ENCODE results near the gene CCDC91.
A peak's percentile ranks its signal among the peaks of the same experiment; 100 is the strongest.

The CCDC91 gene

GRCh38 chr12:28235015-28235414 lies 44.8 kb downstream of the CCDC91 start:
- H3K79me2 ChIP-seq (ENCODE audit: control insufficient read depth, insufficient read depth, low read length, poor library complexity) = no peaks in the 10 kb centered on the region
- DNase-seq = no peak
- H3K36me3 ChIP-seq (ENCODE audit: control insufficient read depth in 1 of 2, insufficient read depth in 2 of 2, low read length in 2 of 2) = peaks cover 0 to 2% of the 10 kb centered on the region in 2 experiments
- no peaks in the 10 kb centered on the region for H3K4me1 ChIP-seq (ENCODE audit: control insufficient read depth in 1 of 2, insufficient read depth in 2 of 2, low read length in 2 of 2)
- H3K14ac ChIP-seq (ENCODE audit: low read length) = no peak overlapping the region
- WGBS (ENCODE audit: extremely low coverage, insufficient coverage, insufficient read length) = no CpG with 5 or more reads among the region's 1 CpG
- H3K9ac ChIP-seq (ENCODE audit: low read length) = no peak overlapping the region
- no peak overlapping the region for H3K23ac ChIP-seq (ENCODE audit: low read length)
- H3K9me3 ChIP-seq (ENCODE audit: insufficient read depth, low read depth, low read length) = no peaks in the 10 kb centered on the region
- no peak overlapping the region for H3K18ac ChIP-seq (ENCODE audit: low read length)
- no peak overlapping the region for H2BK5ac ChIP-seq (ENCODE audit: low read depth, low read length, poor library complexity)
- no peak overlapping the region for H3K4me3 ChIP-seq (ENCODE audit: low read depth, low read length)
- no peak overlapping the region for H2BK12ac ChIP-seq (ENCODE audit: low read length)
- H2AK5ac ChIP-seq (ENCODE audit: low read length) = no peak overlapping the region
- H4K8ac ChIP-seq (ENCODE audit: low read depth, low read length) = no peak overlapping the region
- no peak overlapping the region for H2BK120ac ChIP-seq (ENCODE audit: insufficient read depth, low read length, poor library complexity)
- H4K91ac ChIP-seq (ENCODE audit: low read depth, low read length) = no peak overlapping the region
- no peak overlapping the region for H3K4me2 ChIP-seq (ENCODE audit: low read length)
- no peak overlapping the region for H2AFZ ChIP-seq (ENCODE audit: insufficient read depth, low read length, poor library complexity)
- no peak overlapping the region for H3K4ac ChIP-seq (ENCODE audit: low read depth, low read length)
- no peak overlapping the region for H3K27ac ChIP-seq (ENCODE audit: low read depth, low read length)
- no peaks in the 10 kb centered on the region for H3K27me3 ChIP-seq (ENCODE audit: insufficient read depth, low read length)
- no peaks in the 10 kb centered on the region for H3K79me1 ChIP-seq (ENCODE audit: low read length)
- H4K12ac ChIP-seq (ENCODE audit: low read depth, low read length) = no peak overlapping the region

DNA sequence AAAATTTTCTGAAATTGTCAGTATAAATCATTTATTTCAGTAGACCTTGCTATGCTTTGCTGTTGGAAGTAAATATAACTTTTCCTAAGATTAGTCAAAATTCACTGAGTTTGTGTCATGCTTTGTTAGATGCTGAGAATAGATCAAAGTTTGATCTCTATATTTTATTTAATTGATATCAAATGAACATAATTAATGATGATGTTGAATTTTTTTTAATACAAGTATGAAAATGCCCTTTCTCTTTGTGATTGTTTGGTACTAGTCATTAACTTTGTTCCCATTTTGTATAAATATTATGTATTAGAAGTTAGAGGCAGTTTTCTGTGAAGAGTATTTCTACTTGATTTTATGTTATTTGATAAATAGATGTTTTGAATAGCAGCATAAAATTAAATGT lies 45.7 kb downstream of the CCDC91 start:
- H3K36me3 ChIP-seq (ENCODE audit: control insufficient read depth in 1 of 2, insufficient read depth in 2 of 2, low read length in 2 of 2) = no peaks in the 10 kb centered on the region
- no peaks in the 10 kb centered on the region for H3K9me3 ChIP-seq (ENCODE audit: insufficient read depth, low read depth, low read length)
- H3K4me1 ChIP-seq (ENCODE audit: control insufficient read depth in 1 of 2, insufficient read depth in 2 of 2, low read length in 2 of 2) = no peaks in the 10 kb centered on the region
- no peaks in the 10 kb centered on the region for H3K79me1 ChIP-seq (ENCODE audit: low read length)
- H3K23ac ChIP-seq (ENCODE audit: low read length) = no peak overlapping the region
- no peak overlapping the region for H2AFZ ChIP-seq (ENCODE audit: insufficient read depth, low read length, poor library complexity)
- no peak overlapping the region for H3K14ac ChIP-seq (ENCODE audit: low read length)
- no peak for DNase-seq
- no peak overlapping the region for H2BK12ac ChIP-seq (ENCODE audit: low read length)
- no peak overlapping the region for H2BK5ac ChIP-seq (ENCODE audit: low read depth, low read length, poor library complexity)
- no peak overlapping the region for H4K8ac ChIP-seq (ENCODE audit: low read depth, low read length)
- no peak overlapping the region for H2AK5ac ChIP-seq (ENCODE audit: low read length)
- no peak overlapping the region for H4K12ac ChIP-seq (ENCODE audit: low read depth, low read length)
- no peak overlapping the region for H3K4me2 ChIP-seq (ENCODE audit: low read length)
- no peak overlapping the region for H3K27ac ChIP-seq (ENCODE audit: low read depth, low read length)
- H3K27me3 ChIP-seq (ENCODE audit: insufficient read depth, low read length) = no peaks in the 10 kb centered on the region
- no peak overlapping the region for H3K9ac ChIP-seq (ENCODE audit: low read length)
- no peak overlapping the region for H3K4me3 ChIP-seq (ENCODE audit: low read depth, low read length)
- no peak overlapping the region for H4K91ac ChIP-seq (ENCODE audit: low read depth, low read length)
- H3K79me2 ChIP-seq (ENCODE audit: control insufficient read depth, insufficient read depth, low read length, poor library complexity) = no peaks in the 10 kb centered on the region
- H3K4ac ChIP-seq (ENCODE audit: low read depth, low read length) = no peak overlapping the region
- no peak overlapping the region for H3K18ac ChIP-seq (ENCODE audit: low read length)
- H2BK120ac ChIP-seq (ENCODE audit: insufficient read depth, low read length, poor library complexity) = no peak overlapping the region

DNA sequence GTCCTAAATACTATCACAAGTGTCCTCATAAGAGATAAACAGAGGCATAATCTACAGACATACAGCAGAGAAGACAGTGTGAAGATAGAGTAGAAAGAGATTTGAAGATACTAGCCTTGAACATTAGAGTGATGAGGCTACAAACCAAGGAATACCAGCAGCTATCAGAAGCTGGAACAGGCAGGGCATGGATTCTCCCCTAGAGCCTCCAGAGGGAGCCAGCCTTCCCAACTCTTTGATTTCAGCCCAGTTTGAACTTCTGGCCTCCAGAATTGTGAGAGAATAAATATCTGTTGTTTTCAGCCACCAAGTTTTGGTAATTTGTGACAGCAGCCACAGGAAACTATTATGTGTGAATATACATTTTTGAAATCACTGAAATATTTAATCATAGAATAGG lies 47.2 kb downstream of the CCDC91 start:
- H3K9ac ChIP-seq (ENCODE audit: low read length) = no peak overlapping the region
- no peak overlapping the region for H4K12ac ChIP-seq (ENCODE audit: low read depth, low read length)
- H2BK5ac ChIP-seq (ENCODE audit: low read depth, low read length, poor library complexity) = no peak overlapping the region
- H3K79me2 ChIP-seq (ENCODE audit: control insufficient read depth, insufficient read depth, low read length, poor library complexity) = peaks cover 2% of the 10 kb centered on the region
- DNase-seq = peak; percentile 9 to 39
- no peak overlapping the region for H3K4me2 ChIP-seq (ENCODE audit: low read length)
- H3K9me3 ChIP-seq (ENCODE audit: insufficient read depth, low read depth, low read length) = no peaks in the 10 kb centered on the region
- H3K36me3 ChIP-seq (ENCODE audit: control insufficient read depth in 1 of 2, insufficient read depth in 2 of 2, low read length in 2 of 2) = no peaks in the 10 kb centered on the region
- H2AFZ ChIP-seq (ENCODE audit: insufficient read depth, low read length, poor library complexity) = no peak overlapping the region
- H3K4me1 ChIP-seq (ENCODE audit: control insufficient read depth in 1 of 2, insufficient read depth in 2 of 2, low read length in 2 of 2) = peaks cover 0 to 1% of the 10 kb centered on the region in 2 experiments
- H3K4ac ChIP-seq (ENCODE audit: low read depth, low read length) = no peak overlapping the region
- H3K79me1 ChIP-seq (ENCODE audit: low read length) = no peaks in the 10 kb centered on the region
- H2AK5ac ChIP-seq (ENCODE audit: low read length) = no peak overlapping the region
- no peak overlapping the region for H2BK120ac ChIP-seq (ENCODE audit: insufficient read depth, low read length, poor library complexity)
- no peak overlapping the region for H3K18ac ChIP-seq (ENCODE audit: low read length)
- H3K27me3 ChIP-seq (ENCODE audit: insufficient read depth, low read length) = no peaks in the 10 kb centered on the region
- no peak overlapping the region for H4K8ac ChIP-seq (ENCODE audit: low read depth, low read length)
- no peak overlapping the region for H3K27ac ChIP-seq (ENCODE audit: low read depth, low read length)
- no peak overlapping the region for H2BK12ac ChIP-seq (ENCODE audit: low read length)
- H4K91ac ChIP-seq (ENCODE audit: low read depth, low read length) = no peak overlapping the region
- no peak overlapping the region for H3K14ac ChIP-seq (ENCODE audit: low read length)
- no peak overlapping the region for H3K23ac ChIP-seq (ENCODE audit: low read length)
- H3K4me3 ChIP-seq (ENCODE audit: low read depth, low read length) = no peak overlapping the region

- Histone ChIP-seq H2BK120ac (ENCODE audit: insufficient read depth, low read length, poor library complexity) (no peak overlapping the region), H4K8ac (ENCODE audit: low read depth, low read length) (no peak overlapping the region), H3K9ac (ENCODE audit: low read length) (no peak overlapping the region), H4K91ac (ENCODE audit: low read depth, low read length) (no peak overlapping the region), H3K27me3 (ENCODE audit: insufficient read depth, low read length) (no peaks in the 10 kb centered on the region), H3K4me2 (ENCODE audit: low read length) (no peak overlapping the region), H3K4me3 (ENCODE audit: low read depth, low read length) (no peak overlapping the region), H2AFZ (ENCODE audit: insufficient read depth, low read length, poor library complexity) (no peak overlapping the region), H3K36me3 (ENCODE audit: control insufficient read depth in 1 of 2, insufficient read depth in 2 of 2, low read length in 2 of 2) (no peaks in the 10 kb centered on the region), H3K79me2 (ENCODE audit: control insufficient read depth, insufficient read depth, low read length, poor library complexity) (peaks cover 2% of the 10 kb centered on the region), H3K14ac (ENCODE audit: low read length) (no peak overlapping the region), H2AK5ac (ENCODE audit: low read length) (no peak overlapping the region), H3K27ac (ENCODE audit: low read depth, low read length) (no peak overlapping the region), H2BK5ac (ENCODE audit: low read depth, low read length, poor library complexity) (no peak overlapping the region), H3K18ac (ENCODE audit: low read length) (no peak overlapping the region), H4K12ac (ENCODE audit: low read depth, low read length) (no peak overlapping the region), H3K23ac (ENCODE audit: low read length) (no peak overlapping the region), H3K79me1 (ENCODE audit: low read length) (no peaks in the 10 kb centered on the region), H3K4me1 (ENCODE audit: control insufficient read depth in 1 of 2, insufficient read depth in 2 of 2, low read length in 2 of 2) (peaks cover 0 to 4% of the 10 kb centered on the region in 2 experiments), H3K9me3 (ENCODE audit: insufficient read depth, low read depth, low read length) (peaks cover 2% of the 10 kb centered on the region), H2BK12ac (ENCODE audit: low read length) (no peak overlapping the region), H3K4ac (ENCODE audit: low read depth, low read length) (no peak overlapping the region)
- WGBS (ENCODE audit: extremely low coverage, insufficient coverage, insufficient read length) = no CpG with 5 or more reads among the region's 3 CpGs
- DNase-seq = no peak
Observed at GRCh38 chr12:28239918-28240317, 49.7 kb downstream of the CCDC91 start.

DNA sequence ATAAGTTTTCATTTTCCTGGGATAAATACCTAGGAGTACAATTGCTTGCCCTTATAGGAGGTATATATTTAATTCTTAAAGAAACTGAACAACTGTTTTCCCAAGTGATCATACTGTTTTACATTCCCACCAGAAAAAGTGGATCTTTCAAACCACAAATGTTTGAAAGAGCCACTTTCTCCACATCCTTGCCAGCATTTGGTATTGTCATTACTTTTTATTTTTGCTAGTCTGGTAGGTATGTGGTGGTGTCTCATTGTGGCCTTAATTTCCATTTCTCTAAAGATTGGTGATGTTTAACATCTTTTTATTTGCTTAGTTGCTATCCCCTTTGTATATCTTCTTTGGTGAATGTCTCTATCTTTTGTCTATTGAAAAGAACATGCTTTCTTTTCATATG lies 50.6 kb downstream of the CCDC91 start:
- H3K14ac ChIP-seq (ENCODE audit: low read length) = no peak overlapping the region
- H3K9me3 ChIP-seq (ENCODE audit: insufficient read depth, low read depth, low read length) = peaks cover 2% of the 10 kb centered on the region
- no peak overlapping the region for H3K4me2 ChIP-seq (ENCODE audit: low read length)

More for the DNA sequence above, 50.6 kb downstream of the CCDC91 start:
- Histone ChIP-seq H3K9ac (ENCODE audit: low read length) (no peak overlapping the region), H3K18ac (ENCODE audit: low read length) (no peak overlapping the region), H3K79me1 (ENCODE audit: low read length) (no peaks in the 10 kb centered on the region), H2BK120ac (ENCODE audit: insufficient read depth, low read length, poor library complexity) (no peak overlapping the region), H4K8ac (ENCODE audit: low read depth, low read length) (no peak overlapping the region), H3K4ac (ENCODE audit: low read depth, low read length) (no peak overlapping the region), H4K12ac (ENCODE audit: low read depth, low read length) (no peak overlapping the region), H3K79me2 (ENCODE audit: control insufficient read depth, insufficient read depth, low read length, poor library complexity) (peaks cover 2% of the 10 kb centered on the region), H3K27ac (ENCODE audit: low read depth, low read length) (no peak overlapping the region), H2AK5ac (ENCODE audit: low read length) (no peak overlapping the region), H3K27me3 (ENCODE audit: insufficient read depth, low read length) (no peaks in the 10 kb centered on the region), H3K36me3 (ENCODE audit: control insufficient read depth in 1 of 2, insufficient read depth in 2 of 2, low read length in 2 of 2) (no peaks in the 10 kb centered on the region), H3K23ac (ENCODE audit: low read length) (no peak overlapping the region), H2AFZ (ENCODE audit: insufficient read depth, low read length, poor library complexity) (no peak overlapping the region), H2BK12ac (ENCODE audit: low read length) (no peak overlapping the region), H2BK5ac (ENCODE audit: low read depth, low read length, poor library complexity) (no peak overlapping the region), H4K91ac (ENCODE audit: low read depth, low read length) (no peak overlapping the region), H3K4me3 (ENCODE audit: low read depth, low read length) (no peak overlapping the region), H3K4me1 (ENCODE audit: control insufficient read depth in 1 of 2, insufficient read depth in 2 of 2, low read length in 2 of 2) (peaks cover 0 to 4% of the 10 kb centered on the region in 2 experiments)
- no peak for DNase-seq

Measured in trophoblast cell (in vitro differentiated cells and primary cell).